ENCODE measurements around the gene MCF2L2.

MCF2L2 gene

GRCh38 chr3:183349421-183350157, 78.8 kb downstream of the MCF2L2 start:
- Histone ChIP-seq H3K36me3 (ENCODE audit: control insufficient read depth in 2 of 2, insufficient read depth in 1 of 2, low read length in 2 of 2) (no peaks in the 10 kb centered on the region), H3K4me3 (ENCODE audit: low read depth, low read length) (no peak overlapping the region), H3K4me1 (ENCODE audit: control insufficient read depth, insufficient read depth, low read length) (no peaks in the 10 kb centered on the region), H3K27ac (ENCODE audit: extremely low read depth, low read depth, low read length) (no peak overlapping the region), H3K9me3 (ENCODE audit: control insufficient read depth, insufficient read depth, low read depth, low read length) (no peaks in the 10 kb centered on the region)
- TF ChIP-seq ZNF623 (tag by site-specific recombination; IDR thresholded peaks at IDR 0.05) (no peak), ATF2 (tag by site-specific recombination; IDR thresholded peaks at IDR 0.05; ENCODE audit: low read depth) (no peak), ELK4 (IDR thresholded peaks at IDR 0.05; ENCODE audit: borderline replicate concordance, low read depth, low read length) (no peak), ZNF639 (tag by site-specific recombination; IDR thresholded peaks at IDR 0.05) (no peak), HOXA7 (CRISPR knock-in tag; IDR thresholded peaks at IDR 0.05; ENCODE audit: borderline replicate concordance) (no peak), ZNF843 (tag by site-specific recombination; IDR thresholded peaks at IDR 0.05) (no peak), ZNF48 (tag by site-specific recombination; IDR thresholded peaks at IDR 0.05) (no peak), MEIS1 (CRISPR knock-in tag; IDR thresholded peaks at IDR 0.05; ENCODE audit: borderline replicate concordance) (no peak), IKZF3 (tag by site-specific recombination; IDR thresholded peaks at IDR 0.05) (no peak), ZNF280D (tag by site-specific recombination; IDR thresholded peaks at IDR 0.05) (no peak), ZBTB49 (tag by site-specific recombination; IDR thresholded peaks at IDR 0.05; ENCODE audit: low read depth) (no peak), ZNF214 (tag by site-specific recombination; IDR thresholded peaks at IDR 0.05; ENCODE audit: borderline replicate concordance) (no peak), KLF17 (tag by site-specific recombination; IDR thresholded peaks at IDR 0.05) (no peak), CTCF (tag by site-specific recombination; IDR thresholded peaks at IDR 0.05) (no peak), ZNF488 (tag by site-specific recombination; IDR thresholded peaks at IDR 0.05) (no peak), ZNF398 (tag by site-specific recombination; IDR thresholded peaks at IDR 0.05) (no peak), ZNF621 (tag by site-specific recombination; IDR thresholded peaks at IDR 0.05) (no peak)
- ChIA-PET CTCF (no interaction called here), POLR2A (no interaction called here)
